Gastrocnemius medialis (tissue), 4 donors: ENCODE measurements around the gene BRCA1. TPM values are rescaled to one million over a fixed set of nuclear protein-coding genes. Genes with fewer than 3 reads are reported as not detected.
"Not testable (repeated sequence)": the region's sequence is repeated elsewhere in the genome, so short reads cannot be mapped to it uniquely, and the experiment has no call there.

Source experiments
- ATAC-seq, 2 donors: fragments of 150-250 bp; one replicate each; pipeline ENCODE4 v1.9.1; 2016
- DNase-seq, 2 donors: peaks; one replicate each; pipeline ENCODE4 v3.0.0-alpha.2; 2019
- H3K27ac ChIP-seq, 4 donors: fragments of 200-600 bp; sonication (generic); 1 replicate in 1 of 4; 2 replicates in 3 of 4; pipeline ENCODE4 v1.5.1; 2016 to 2018; ENCODE audit warnings: mild to moderate bottlenecking in 2 of 4, moderate library complexity in 1 of 4
- H3K27me3 ChIP-seq, 3 donors: fragments of 200-600 bp; sonication (generic) in 2 of 3; 1 replicate in 1 of 3; 2 replicates in 2 of 3; pipeline versions ENCODE4 v1.5.1 to v1.6.0; 2016 to 2019; ENCODE audit warnings: mild to moderate bottlenecking in 1 of 3, moderate library complexity in 1 of 3
- H3K36me3 ChIP-seq, 2 donors: fragments of 200-600 bp; sonication (generic) in 1 of 2; one replicate each; pipeline ENCODE4 v1.5.1; 2017 to 2018
- H3K4me1 ChIP-seq, 2 donors: fragments of 200-600 bp; sonication (generic) in 1 of 2; one replicate each; pipeline ENCODE4 v1.5.1; 2016 to 2017; ENCODE audit warnings: mild to moderate bottlenecking in 2 of 2
- H3K4me3 ChIP-seq, 4 donors: fragments of 200-600 bp; sonication (generic) in 3 of 4; 1 replicate in 1 of 4; 2 replicates in 3 of 4; pipeline ENCODE4 v1.5.1; 2016 to 2019; ENCODE audit warnings: mild to moderate bottlenecking in 2 of 4
- H3K9me3 ChIP-seq, 3 donors: fragments of 200-600 bp; sonication (generic) in 2 of 3; 1 replicate in 1 of 3; 2 replicates in 2 of 3; pipeline ENCODE4 v1.5.1; 2016 to 2019
- CTCF ChIP-seq, 5 experiments: fragments of 450-650 bp in 3 of 5; fragments of 200-600 bp in 2 of 5; sonication (generic) in 2 of 5; IDR thresholded peaks in 4 of 5; conservative IDR thresholded peaks in 1 of 5; 1 replicate in 4 of 5; 2 replicates in 1 of 5; pipeline ENCODE4 v1.5.1; 2016 to 2019; ENCODE audit warnings: antibody characterized with exemption in 5 of 5, mild to moderate bottlenecking in 3 of 5, moderate library complexity in 3 of 5
- POLR2A ChIP-seq, 2 donors: fragments of 450-650 bp; IDR thresholded peaks; one replicate each; pipeline ENCODE4 v1.6.1; 2017; ENCODE audit warnings: antibody characterized with exemption in 2 of 2, mild to moderate bottlenecking in 2 of 2, moderate library complexity in 2 of 2
- in situ Hi-C, 4 donors: fragments of 200-750 bp; cut with MboI; loops; one replicate each; pipeline versions ENCODE4 v1.15.0 to v1.8.0; 2017; ENCODE audit warnings: low sequenced_read_pairs in 4 of 4
- intact Hi-C: fragments of 100-400 bp; cut with DNase I; formaldehyde crosslinking; loops from one replicate; pipeline ENCODE4 v1.15.1; 2023; ENCODE audit warnings: low total_unique reads
- total RNA-seq, 4 donors: library from RNA; depleted of rRNA; stranded (reverse); fragments of >200 nt; gene quantifications; one replicate each; pipeline versions ENCODE4 v1.1.0 to v1.2.3, GENCODE V29; 2016

BRCA1 gene
- total RNA-seq, 4 donors from 2014 or later: 2.8 to 4.8 (median 4.0) TPM

GRCh38 chr17:43135454-43135819 is 10.3 kb upstream of the BRCA1 start:
- DNase-seq: no peak
- intact Hi-C loops: no loop called here
- no peaks in the 10 kb centered on the region for H3K4me1 ChIP-seq
- in situ Hi-C loops: no loop called here
- ATAC-seq: no peak
- no peak overlapping the region for H3K27ac ChIP-seq
- no peak overlapping the region for H3K4me3 ChIP-seq
- no peaks in the 10 kb centered on the region for H3K9me3 ChIP-seq
- H3K36me3 ChIP-seq: peaks cover 0 to 18% of the 10 kb centered on the region in 2 donors
- H3K27me3 ChIP-seq: no peaks in the 10 kb centered on the region
- TF ChIP-seq POLR2A (IDR thresholded peaks at IDR 0.05) (no peak), CTCF (IDR thresholded peaks at IDR 0.05 in 4 of 5, conservative IDR thresholded peaks at IDR 0.05 in 1 of 5) (no peak)

GRCh38 chr17:43134774-43135453 is 9.8 kb upstream of the BRCA1 start:
- in situ Hi-C loops: no loop called here
- Histone ChIP-seq H3K4me3 (no peak overlapping the region), H3K27ac (no peak overlapping the region), H3K36me3 (peaks cover 0 to 18% of the 10 kb centered on the region in 2 donors), H3K27me3 (no peaks in the 10 kb centered on the region), H3K4me1 (no peaks in the 10 kb centered on the region), H3K9me3 (no peaks in the 10 kb centered on the region)
- intact Hi-C loops: no loop called here
- TF ChIP-seq CTCF (IDR thresholded peaks at IDR 0.05 in 4 of 5, conservative IDR thresholded peaks at IDR 0.05 in 1 of 5): no peak
- TF ChIP-seq POLR2A (IDR thresholded peaks at IDR 0.05): no peak
- ATAC-seq (no peak), DNase-seq (no peak)

- in situ Hi-C loops, DNase-seq: not testable (repeated sequence)
- peaks cover 0 to 18% of the 10 kb centered on the region in 2 donors for H3K36me3 ChIP-seq
Observed at GRCh38 chr17:43133439-43133838, 8.3 kb upstream of the BRCA1 start.

GRCh38 chr17:43132117-43132516 is 7.0 kb upstream of the BRCA1 start:
- ATAC-seq (no peak), DNase-seq (no peak)
- Histone ChIP-seq H3K4me3 (no peak overlapping the region), H3K36me3 (peaks cover 0 to 18% of the 10 kb centered on the region in 2 donors), H3K27ac (no peak overlapping the region), H3K9me3 (no peaks in the 10 kb centered on the region), H3K27me3 (no peaks in the 10 kb centered on the region), H3K4me1 (no peaks in the 10 kb centered on the region)
- TF ChIP-seq POLR2A (IDR thresholded peaks at IDR 0.05) (no peak), CTCF (IDR thresholded peaks at IDR 0.05 in 4 of 5, conservative IDR thresholded peaks at IDR 0.05 in 1 of 5) (no peak)
- in situ Hi-C loops (no loop called here), intact Hi-C loops (no loop called here)

More at GRCh38 chr17:43133439-43133838, 8.3 kb upstream of the BRCA1 start:
- H3K4me1 ChIP-seq, intact Hi-C loops, ATAC-seq, H3K4me3 ChIP-seq, H3K9me3 ChIP-seq, H3K27me3 ChIP-seq, H3K27ac ChIP-seq: not testable (repeated sequence)

- H3K9me3 ChIP-seq: no peaks in the 10 kb centered on the region
- peak overlapping the region in 2 of 4 donors; percentile 7 to 20 for H3K4me3 ChIP-seq
- peaks cover 1 to 5% of the 10 kb centered on the region in 2 donors for H3K4me1 ChIP-seq
- in situ Hi-C loops (loop anchor here in 1 of 4 donors (10.0 kb wide), 2 partner anchors 55 to 95 kb away; no protein-coding TSS in a partner anchor), intact Hi-C loops (no loop called here)
- DNase-seq: no peak
- H3K27me3 ChIP-seq: no peaks in the 10 kb centered on the region
- TF ChIP-seq POLR2A (IDR thresholded peaks at IDR 0.05) (no peak), CTCF (IDR thresholded peaks at IDR 0.05 in 4 of 5, conservative IDR thresholded peaks at IDR 0.05 in 1 of 5) (no peak)
- ATAC-seq: no peak
- peaks cover 0 to 18% of the 10 kb centered on the region in 2 donors for H3K36me3 ChIP-seq
- H3K27ac ChIP-seq: peak overlapping the region; percentile 16 to 67 (median 34)
Observed at GRCh38 chr17:43129671-43130010, 4.5 kb upstream of the BRCA1 start.

- in situ Hi-C loops: loop anchor here in 1 of 4 donors (10.0 kb wide), 2 partner anchors 57 to 93 kb away; no protein-coding TSS in a partner anchor
- peaks cover 4 to 12% of the 10 kb centered on the region in 2 donors for H3K4me1 ChIP-seq
- H3K36me3 ChIP-seq, H3K9me3 ChIP-seq, ATAC-seq, intact Hi-C loops, DNase-seq, H3K27me3 ChIP-seq, H3K4me3 ChIP-seq, H3K27ac ChIP-seq: not testable (repeated sequence)
Observed at GRCh38 chr17:43127333-43127876, 2.2 kb upstream of the BRCA1 start.
